Measurements from ENCODE around the gene DFFA.

DNA sequence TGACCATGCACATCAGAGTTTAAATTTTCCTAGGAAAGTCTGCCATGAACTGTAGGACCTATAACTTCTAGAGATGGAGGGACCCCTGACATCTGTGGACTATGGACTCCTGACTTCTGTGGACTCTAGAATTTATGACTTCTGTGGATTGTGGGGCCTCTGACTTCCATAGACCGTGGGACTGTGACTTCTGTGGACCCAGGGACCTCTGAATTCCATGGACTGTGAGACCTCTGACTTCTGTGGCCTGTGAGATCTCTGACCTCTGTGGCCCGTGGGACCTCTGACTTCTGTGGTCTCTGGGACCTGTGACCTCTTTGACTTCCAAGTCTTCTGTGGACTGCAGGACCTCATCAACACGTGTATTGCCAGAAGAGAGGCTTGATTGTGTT, 39.2 kb upstream of the DFFA start:
- no peak for TF ChIP-seq EP300 (IDR thresholded peaks at IDR 0.05)
- TF ChIP-seq ESRRA (IDR thresholded peaks at IDR 0.05; ENCODE audit: borderline replicate concordance, low read length), result no peak

All from A549 (cell line).